Uterus (tissue), 2 donors: Measurements from ENCODE around the gene PACRG.

ENCODE experiments used
- CTCF ChIP-seq, 4 experiments: fragments of 200-600 bp in 2 of 4; fragments of 450-650 bp in 2 of 4; sonication (generic) in 2 of 4; IDR thresholded peaks; one replicate each; pipeline ENCODE4 v1.5.1; 2016 to 2019; ENCODE audit warnings: antibody characterized with exemption in 4 of 4, mild to moderate bottlenecking in 2 of 4, moderate library complexity in 1 of 4
- POLR2A ChIP-seq, 2 donors: fragments of 450-650 bp; IDR thresholded peaks; one replicate each; pipeline ENCODE4 v1.6.1; 2016; ENCODE audit warnings: antibody characterized with exemption in 2 of 2, mild to moderate bottlenecking in 1 of 2, moderate library complexity in 1 of 2

DNA sequence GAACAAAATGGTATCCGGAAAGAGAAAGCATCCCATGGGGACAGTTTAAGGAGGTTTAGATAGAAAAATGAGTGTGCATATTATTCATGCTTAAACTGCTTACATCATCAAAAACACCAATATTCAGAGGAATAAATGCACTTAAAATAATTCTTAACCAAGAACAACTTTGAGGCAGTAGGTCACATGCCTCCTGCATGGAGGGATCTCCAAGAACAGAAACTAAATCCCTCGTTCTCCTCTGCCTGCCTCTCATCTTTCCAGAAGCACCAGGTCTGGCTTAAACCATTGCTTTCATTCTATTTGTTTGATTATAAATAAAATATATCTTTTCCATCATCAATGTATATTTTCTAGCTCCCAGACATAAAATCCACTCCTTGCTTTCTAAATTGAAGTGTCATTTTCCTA is 583.2 kb downstream of the PACRG start:
- TF ChIP-seq CTCF (IDR thresholded peaks at IDR 0.05) (no peak), POLR2A (IDR thresholded peaks at IDR 0.05) (no peak)
